Measurements from ENCODE around the gene PAK1.

The PAK1 gene

DNA sequence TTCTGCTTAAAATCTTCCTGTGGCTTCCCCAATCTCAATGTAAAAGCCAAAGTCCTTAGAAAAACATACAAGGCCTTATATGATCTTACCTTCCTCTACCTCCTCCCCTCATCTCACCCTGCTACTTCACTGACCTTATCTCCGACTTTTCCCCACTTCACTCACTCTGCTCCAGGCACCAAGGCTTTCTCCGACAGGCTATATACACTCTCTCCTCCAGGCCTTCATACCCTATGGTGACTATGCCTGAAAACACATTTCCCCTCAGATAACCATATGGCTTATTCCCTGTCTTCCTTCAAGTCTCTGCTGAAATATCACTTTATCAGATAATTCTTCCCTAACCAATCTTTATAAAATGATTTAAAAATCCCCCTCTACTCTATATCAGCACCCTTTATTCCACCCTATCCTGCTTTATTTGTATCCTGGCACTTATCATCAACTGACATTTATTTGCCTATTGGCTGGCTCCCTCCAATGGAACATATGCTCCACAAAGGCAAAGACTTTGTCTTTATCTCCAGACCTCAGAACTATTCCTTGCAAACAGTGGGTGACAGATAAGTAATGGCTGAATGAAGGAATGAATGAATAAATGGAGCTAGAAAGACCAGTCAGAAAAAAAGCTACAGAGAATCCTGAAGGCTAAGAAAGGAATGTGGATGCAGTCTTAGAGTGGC is 52.7 kb downstream of the PAK1 start:
- TF ChIP-seq TAF1 (IDR thresholded peaks at IDR 0.05; ENCODE audit: low read depth) (no peak), RAD21 (IDR thresholded peaks at IDR 0.05; ENCODE audit: low read depth) (no peak), CEBPB (IDR thresholded peaks at IDR 0.05) (no peak), YY1 (IDR thresholded peaks at IDR 0.05; ENCODE audit: low read depth) (no peak), FOXM1 (IDR thresholded peaks at IDR 0.05; ENCODE audit: borderline replicate concordance, low read depth) (no peak), TCF12 (IDR thresholded peaks at IDR 0.05; ENCODE audit: low read depth) (no peak), EGR1 (IDR thresholded peaks at IDR 0.05) (no peak), EP300 (IDR thresholded peaks at IDR 0.05; ENCODE audit: borderline replicate concordance) (no peak), CREB1 (IDR thresholded peaks at IDR 0.05; ENCODE audit: low read depth) (no peak), TEAD4 (IDR thresholded peaks at IDR 0.05) (no peak), NFIC (IDR thresholded peaks at IDR 0.05) (no peak)
- TF ChIP-seq, protein P1, sequence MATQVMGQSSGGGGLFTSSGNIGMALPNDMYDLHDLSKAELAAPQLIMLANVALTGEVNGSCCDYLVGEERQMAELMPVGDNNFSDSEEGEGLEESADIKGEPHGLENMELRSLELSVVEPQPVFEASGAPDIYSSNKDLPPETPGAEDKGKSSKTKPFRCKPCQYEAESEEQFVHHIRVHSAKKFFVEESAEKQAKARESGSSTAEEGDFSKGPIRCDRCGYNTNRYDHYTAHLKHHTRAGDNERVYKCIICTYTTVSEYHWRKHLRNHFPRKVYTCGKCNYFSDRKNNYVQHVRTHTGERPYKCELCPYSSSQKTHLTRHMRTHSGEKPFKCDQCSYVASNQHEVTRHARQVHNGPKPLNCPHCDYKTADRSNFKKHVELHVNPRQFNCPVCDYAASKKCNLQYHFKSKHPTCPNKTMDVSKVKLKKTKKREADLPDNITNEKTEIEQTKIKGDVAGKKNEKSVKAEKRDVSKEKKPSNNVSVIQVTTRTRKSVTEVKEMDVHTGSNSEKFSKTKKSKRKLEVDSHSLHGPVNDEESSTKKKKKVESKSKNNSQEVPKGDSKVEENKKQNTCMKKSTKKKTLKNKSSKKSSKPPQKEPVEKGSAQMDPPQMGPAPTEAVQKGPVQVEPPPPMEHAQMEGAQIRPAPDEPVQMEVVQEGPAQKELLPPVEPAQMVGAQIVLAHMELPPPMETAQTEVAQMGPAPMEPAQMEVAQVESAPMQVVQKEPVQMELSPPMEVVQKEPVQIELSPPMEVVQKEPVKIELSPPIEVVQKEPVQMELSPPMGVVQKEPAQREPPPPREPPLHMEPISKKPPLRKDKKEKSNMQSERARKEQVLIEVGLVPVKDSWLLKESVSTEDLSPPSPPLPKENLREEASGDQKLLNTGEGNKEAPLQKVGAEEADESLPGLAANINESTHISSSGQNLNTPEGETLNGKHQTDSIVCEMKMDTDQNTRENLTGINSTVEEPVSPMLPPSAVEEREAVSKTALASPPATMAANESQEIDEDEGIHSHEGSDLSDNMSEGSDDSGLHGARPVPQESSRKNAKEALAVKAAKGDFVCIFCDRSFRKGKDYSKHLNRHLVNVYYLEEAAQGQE (IDR thresholded peaks at IDR 0.05; ENCODE audit: low read depth), result no peak

DNA sequence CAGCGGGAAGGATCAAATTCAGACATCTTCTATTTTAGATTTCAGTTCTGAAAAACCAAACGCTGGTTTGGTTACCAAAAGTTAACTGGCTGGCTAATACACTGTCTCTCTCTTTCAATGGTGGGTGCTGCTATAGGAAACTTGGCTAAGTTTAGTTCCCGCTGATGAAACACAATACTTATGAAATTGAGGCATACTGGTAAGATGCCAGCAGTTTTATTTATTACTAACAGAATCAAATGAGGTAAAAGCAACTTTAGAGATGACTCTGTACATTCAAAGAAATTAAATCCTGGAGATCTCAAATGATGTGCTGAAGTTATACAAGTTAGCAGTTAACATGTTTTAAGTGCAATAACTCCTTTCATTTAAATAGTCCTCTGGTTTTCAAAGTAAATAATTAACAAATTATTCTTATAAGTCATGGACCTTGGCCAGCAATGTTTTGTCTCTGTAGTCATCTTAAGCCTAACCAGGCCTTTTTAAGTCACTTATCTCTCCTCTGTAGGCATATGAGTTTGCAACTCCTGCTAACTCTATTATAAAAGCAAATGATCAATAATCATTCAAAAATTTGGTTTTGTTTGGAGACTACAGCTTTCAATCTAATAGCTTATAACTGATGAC is 54.8 kb downstream of the PAK1 start:
- TF ChIP-seq TEAD4 (IDR thresholded peaks at IDR 0.05) (no peak), ZBTB7A (IDR thresholded peaks at IDR 0.05; ENCODE audit: low read depth) (no peak), TAF1 (IDR thresholded peaks at IDR 0.05; ENCODE audit: low read depth) (no peak), YY1 (IDR thresholded peaks at IDR 0.05; ENCODE audit: low read depth) (no peak)
- TF ChIP-seq, protein P2, sequence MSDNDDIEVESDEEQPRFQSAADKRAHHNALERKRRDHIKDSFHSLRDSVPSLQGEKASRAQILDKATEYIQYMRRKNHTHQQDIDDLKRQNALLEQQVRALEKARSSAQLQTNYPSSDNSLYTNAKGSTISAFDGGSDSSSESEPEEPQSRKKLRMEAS (IDR thresholded peaks at IDR 0.05), result no peak
- TF ChIP-seq, protein P1 (IDR thresholded peaks at IDR 0.05; ENCODE audit: low read depth), result no peak

DNA sequence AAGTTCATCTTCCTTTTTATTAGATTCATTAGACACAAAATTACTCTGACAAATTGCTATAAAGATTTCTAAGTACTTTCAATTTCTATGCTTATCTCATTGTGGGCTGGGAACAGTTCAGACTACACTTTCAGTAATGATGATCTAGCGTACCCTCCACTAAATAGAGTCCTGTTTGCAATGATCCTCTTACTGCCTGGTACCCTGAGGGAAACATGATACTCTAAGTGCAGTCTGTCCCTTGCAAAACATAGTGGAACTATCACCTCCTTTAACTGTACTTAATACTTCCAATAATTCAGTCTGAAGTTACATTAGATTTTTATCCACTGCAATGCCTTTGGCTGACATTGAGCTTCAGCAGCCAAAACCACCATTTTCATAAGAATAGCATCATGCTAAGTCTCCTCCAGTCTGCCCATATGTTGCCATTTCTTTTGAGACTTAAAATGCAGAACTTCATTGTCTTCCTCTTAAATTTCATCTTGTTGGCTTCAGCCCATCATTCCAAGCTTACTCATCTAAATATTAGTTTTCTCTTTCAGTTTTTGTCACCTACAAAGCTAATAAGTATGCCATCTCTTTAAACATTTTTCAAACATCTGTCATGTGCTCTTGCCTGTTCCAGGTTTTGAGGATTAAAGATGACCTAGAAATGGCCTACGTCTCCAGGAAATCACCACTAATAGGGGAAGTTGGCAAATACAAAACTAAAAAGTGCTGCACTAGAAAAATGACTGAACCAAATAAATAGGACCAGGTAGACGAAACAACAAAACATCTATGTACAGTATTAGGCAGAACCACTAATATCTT is 55.5 kb downstream of the PAK1 start:
- no peak for TF ChIP-seq TAF1 (IDR thresholded peaks at IDR 0.05; ENCODE audit: low read depth)
- TF ChIP-seq ZBTB7A (IDR thresholded peaks at IDR 0.05; ENCODE audit: low read depth), result no peak
- no peak for TF ChIP-seq TEAD4 (IDR thresholded peaks at IDR 0.05)

DNA sequence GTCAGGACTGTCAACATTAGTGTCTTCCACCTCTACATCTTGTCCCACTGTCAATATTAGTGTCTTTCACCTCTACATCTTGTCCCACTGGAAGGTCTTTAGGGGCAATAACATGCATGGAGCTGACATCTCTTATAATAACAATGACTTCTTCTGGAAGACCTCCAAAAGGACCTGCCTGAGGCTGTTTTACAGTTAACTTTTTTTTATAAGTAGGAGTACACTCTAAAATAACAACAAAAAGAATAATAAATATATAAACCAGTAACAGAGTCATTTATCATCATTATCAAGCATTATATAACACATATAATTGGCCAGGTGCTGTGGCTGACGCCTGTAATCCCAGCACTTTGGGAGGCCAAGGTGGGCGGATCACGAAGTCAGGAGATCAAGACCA is 57.5 kb downstream of the PAK1 start:
- TF ChIP-seq EGR1 (IDR thresholded peaks at IDR 0.05) (no peak), NFIC (IDR thresholded peaks at IDR 0.05) (no peak), FOXM1 (IDR thresholded peaks at IDR 0.05; ENCODE audit: borderline replicate concordance, low read depth) (no peak), RAD21 (IDR thresholded peaks at IDR 0.05; ENCODE audit: low read depth) (no peak)
- TF ChIP-seq, protein P1 (IDR thresholded peaks at IDR 0.05; ENCODE audit: low read depth), result no peak

DNA sequence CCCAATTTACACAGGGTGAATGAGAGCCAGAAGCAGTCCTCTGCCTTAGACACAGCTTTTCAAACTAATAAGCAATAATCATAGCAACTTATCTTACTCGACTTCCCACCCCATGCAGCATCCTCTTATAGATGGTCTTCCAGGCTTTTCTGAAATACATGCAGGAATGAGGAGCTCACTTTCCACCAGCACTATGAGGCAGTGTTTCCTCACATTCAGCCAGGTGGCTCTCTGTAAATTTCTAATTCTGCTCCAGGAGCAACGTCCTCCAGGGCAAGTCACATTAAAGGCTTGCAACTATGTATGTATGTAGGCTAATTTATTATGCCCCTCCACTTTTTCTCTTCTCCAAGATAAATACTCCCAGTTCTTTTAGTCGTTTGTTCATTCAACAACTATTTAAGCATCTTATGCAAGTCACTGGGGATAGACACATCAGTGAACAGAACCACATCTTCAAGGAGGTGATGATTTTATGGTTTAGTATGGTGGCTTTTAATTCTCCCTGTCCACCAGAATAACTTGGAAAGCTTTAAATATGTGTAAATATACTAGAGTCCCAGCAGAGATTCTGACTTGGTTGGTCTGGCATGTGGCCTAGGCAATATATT is 59.9 kb downstream of the PAK1 start:
- TF ChIP-seq, protein P1 (IDR thresholded peaks at IDR 0.05; ENCODE audit: low read depth), result no peak
- TF ChIP-seq EP300 (IDR thresholded peaks at IDR 0.05; ENCODE audit: borderline replicate concordance) (no peak), CREB1 (IDR thresholded peaks at IDR 0.05; ENCODE audit: low read depth) (no peak), RAD21 (IDR thresholded peaks at IDR 0.05; ENCODE audit: low read depth) (peak; percentile 16; the same call in 1 of the 2 replicates), CEBPB (IDR thresholded peaks at IDR 0.05) (no peak), NFIC (IDR thresholded peaks at IDR 0.05) (no peak), EGR1 (IDR thresholded peaks at IDR 0.05) (no peak)
- TF ChIP-seq, protein P3, sequence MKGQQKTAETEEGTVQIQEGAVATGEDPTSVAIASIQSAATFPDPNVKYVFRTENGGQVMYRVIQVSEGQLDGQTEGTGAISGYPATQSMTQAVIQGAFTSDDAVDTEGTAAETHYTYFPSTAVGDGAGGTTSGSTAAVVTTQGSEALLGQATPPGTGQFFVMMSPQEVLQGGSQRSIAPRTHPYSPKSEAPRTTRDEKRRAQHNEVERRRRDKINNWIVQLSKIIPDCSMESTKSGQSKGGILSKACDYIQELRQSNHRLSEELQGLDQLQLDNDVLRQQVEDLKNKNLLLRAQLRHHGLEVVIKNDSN (IDR thresholded peaks at IDR 0.05), result no peak
